Measurements from ENCODE around the gene TLL2.

Gene TLL2

GRCh38 chr10:96319754-96320474, 193.8 kb downstream of the TLL2 start:
- H3K36me3 ChIP-seq (ENCODE audit: insufficient read depth, low read length) = no peaks in the 10 kb centered on the region
- H3K4me1 ChIP-seq (ENCODE audit: control insufficient read depth, insufficient read depth, low read length, unreplicated experiment) = no peaks in the 10 kb centered on the region
- H3K27me3 ChIP-seq (ENCODE audit: insufficient read depth, low read length) = peaks cover 65% of the 10 kb centered on the region
- no peaks in the 10 kb centered on the region for H3K79me2 ChIP-seq (ENCODE audit: control insufficient read depth, insufficient read depth, low read length, unreplicated experiment)
- H3K4me3 ChIP-seq (ENCODE audit: low read depth, low read length) = no peak overlapping the region
- H3K27ac ChIP-seq (ENCODE audit: low read depth, low read length) = no peak overlapping the region
- no peak overlapping the region for H2AFZ ChIP-seq (ENCODE audit: low read length, unreplicated experiment)

- Histone ChIP-seq H3K36me3 (ENCODE audit: insufficient read depth, low read length) (no peaks in the 10 kb centered on the region), H3K4me1 (ENCODE audit: control insufficient read depth, insufficient read depth, low read length, unreplicated experiment) (no peaks in the 10 kb centered on the region), H3K27ac (ENCODE audit: low read depth, low read length) (no peak overlapping the region), H3K79me2 (ENCODE audit: control insufficient read depth, insufficient read depth, low read length, unreplicated experiment) (no peaks in the 10 kb centered on the region), H2AFZ (ENCODE audit: low read length, unreplicated experiment) (no peak overlapping the region), H3K27me3 (ENCODE audit: insufficient read depth, low read length) (peaks cover 50% of the 10 kb centered on the region; the same call in 1 of the 2 replicates), H3K4me3 (ENCODE audit: low read depth, low read length) (no peak overlapping the region)
Observed at GRCh38 chr10:96317067-96317833, 196.5 kb downstream of the TLL2 start.

Data from ACC112 (cell line).